Stomach (tissue), 9 donors: ENCODE data around the gene AGER. TPM values are rescaled to one million over a fixed set of nuclear protein-coding genes. Genes with fewer than 3 reads are reported as not detected.
A peak's percentile ranks its signal among the peaks of the same experiment; 100 is the strongest.

ENCODE experiments used
- DNase-seq, 2 donors: peaks; one replicate each; pipeline versions ENCODE4 v3.0.0 to v3.0.0-alpha.2; 2013 to 2019
- H3K27ac ChIP-seq, 5 donors: fragments of 200-600 bp in 4 of 5; sonication (generic) in 4 of 5; one replicate each; pipeline ENCODE4 v1.5.1; 2013 to 2019; ENCODE audit warnings: mild to moderate bottlenecking in 1 of 5, moderate library complexity in 1 of 5
- H3K27me3 ChIP-seq, 3 donors: fragments of 200-600 bp; sonication (generic); one replicate each; pipeline ENCODE4 v1.5.1; 2017 to 2019; ENCODE audit warnings: mixed run types in 1 of 3
- H3K36me3 ChIP-seq, 4 donors: fragments of 200-600 bp; sonication (generic); 1 replicate in 3 of 4; 2 replicates in 1 of 4; pipeline ENCODE4 v1.5.1; 2016 to 2019
- H3K4me1 ChIP-seq, 4 donors: fragments of 200-600 bp; sonication (generic); one replicate each; pipeline ENCODE4 v1.5.1; 2016 to 2019
- H3K4me3 ChIP-seq, 4 donors: fragments of 200-600 bp; sonication (generic) in 3 of 4; one replicate each; pipeline ENCODE4 v1.5.1; 2016 to 2019; ENCODE audit warnings: mild to moderate bottlenecking in 1 of 4
- H3K9me3 ChIP-seq, 4 donors: fragments of 200-600 bp; sonication (generic); one replicate each; pipeline ENCODE4 v1.5.1; 2016 to 2019
- CTCF ChIP-seq, 7 experiments: fragments of 450-650 bp in 4 of 7; fragments of 200-600 bp in 3 of 7; sonication (generic) in 3 of 7; IDR thresholded peaks; one replicate each; pipeline ENCODE4 v1.5.1; 2016 to 2019; ENCODE audit warnings: antibody characterized with exemption in 7 of 7, control low read depth in 2 of 7, mild to moderate bottlenecking in 1 of 7
- EP300 ChIP-seq: sonication (generic); formaldehyde crosslinking; IDR thresholded peaks from one replicate; pipeline ENCODE4 v1.6.1; 2017; ENCODE audit warnings: antibody characterized with exemption
- POLR2A ChIP-seq, 4 donors: fragments of 450-650 bp; IDR thresholded peaks; one replicate each; pipeline ENCODE4 v1.6.1; 2016; ENCODE audit warnings: antibody characterized with exemption in 4 of 4, control low read depth in 2 of 4, mild to moderate bottlenecking in 1 of 4, moderate library complexity in 1 of 4
- POLR2AphosphoS5 ChIP-seq, 3 donors: sonication (generic); formaldehyde crosslinking; IDR thresholded peaks; one replicate each; pipeline ENCODE4 v1.6.1; 2016; ENCODE audit warnings: antibody characterized with exemption in 3 of 3
- WGBS, 5 donors: extraction: QIAGEN DNeasy Blood & Tissue Kit in 3 of 5; methylation state at CpG; one replicate each; pipeline versions ENCODE4 v1.1.5 to v1.1.7; 2013 to 2018; 5-methylcytosine and 5-hydroxymethylcytosine counted together
- intact Hi-C: fragments of 100-400 bp; cut with DNase I; formaldehyde crosslinking; loops from one replicate; pipeline ENCODE4 v1.15.1; 2023; ENCODE audit warnings: low total_unique reads
- polyA plus RNA-seq, 3 donors: library from polyadenylated mRNA; stranded (reverse); fragments of 200-250 nt; gene quantifications; one replicate each; pipeline ENCODE4 v1.2.3, GENCODE V29; 2013
- total RNA-seq, 5 donors: library from RNA; depleted of rRNA; stranded (reverse); fragments of >200 nt; gene quantifications; one replicate each; pipeline versions ENCODE4 v1.1.0 to v1.2.3, GENCODE V29; 2014 to 2016
- donor health status: healthy with polysubstance abuse.
- donor health status: Bipolar disorder and iron deficiency.
- donor health status: healthy.

Gene AGER
- total and polyA plus RNA-seq, 8 donors: 0.87 to 35.6 (median 14.9) TPM

GRCh38 chr6:32175711-32176475, 8.2 kb downstream of the AGER start, which contains the start of gene AGPAT1:
Gene AGPAT1, minus strand, starts transcription at chr6:32176084. Its CDS starts 4,588 bp downstream, at chr6:32171496.
- DNase-seq: peak; percentile 98 to 99
- WGBS, 5 donors: 0 to 1% (median 0%) methylated on average over 24 to 27 of the region's 27 CpGs
- Histone ChIP-seq H3K36me3 (peaks cover 15 to 18% (median 17%) of the 10 kb centered on the region in 4 donors), H3K27me3 (no peaks in the 10 kb centered on the region), H3K27ac (peak within 1 kb of the TSS; percentile 91 to 100 (median 92)), H3K9me3 (no peaks in the 10 kb centered on the region), H3K4me3 (peak within 1 kb of the TSS; percentile 86 to 98 (median 88)), H3K4me1 (peaks cover 47 to 74% (median 59%) of the 10 kb centered on the region in 4 donors)
- intact Hi-C loops: no loop called here
- TF ChIP-seq POLR2AphosphoS5 (IDR thresholded peaks at IDR 0.05): peak; percentile 46 to 76 (median 47)
- TF ChIP-seq EP300: no peak
- peak in 1 of 4 donors; percentile 27 for TF ChIP-seq POLR2A (IDR thresholded peaks at IDR 0.05)
- TF ChIP-seq CTCF (IDR thresholded peaks at IDR 0.05): no peak

GRCh38 chr6:32175322-32175710, 8.7 kb downstream of the AGER start:
- no peaks in the 10 kb centered on the region for H3K9me3 ChIP-seq
- WGBS, 5 donors: 5 to 19% (median 12%) methylated on average over 2 of the region's 2 CpGs
- peak overlapping the region; percentile 91 to 100 (median 92) for H3K27ac ChIP-seq
- DNase-seq: no peak
- H3K27me3 ChIP-seq: no peaks in the 10 kb centered on the region
- no peak for TF ChIP-seq POLR2AphosphoS5 (IDR thresholded peaks at IDR 0.05)
- TF ChIP-seq CTCF (IDR thresholded peaks at IDR 0.05): no peak
- no peak for TF ChIP-seq EP300
- no peak for TF ChIP-seq POLR2A (IDR thresholded peaks at IDR 0.05)
- peaks cover 16 to 18% (median 17%) of the 10 kb centered on the region in 4 donors for H3K36me3 ChIP-seq
- H3K4me1 ChIP-seq: peaks cover 47 to 71% (median 56%) of the 10 kb centered on the region in 4 donors
- H3K4me3 ChIP-seq: peak overlapping the region; percentile 86 to 98 (median 88)
- intact Hi-C loops: no loop called here

- H3K4me1 ChIP-seq: peaks cover 47 to 71% (median 55%) of the 10 kb centered on the region in 4 donors
- no peaks in the 10 kb centered on the region for H3K27me3 ChIP-seq
- H3K27ac ChIP-seq: peak overlapping the region in 1 of 5 donors; percentile 100
- intact Hi-C loops: no loop called here
- 76 to 94% (median 86%) methylated on average over 1 of the region's 1 CpG for WGBS, 5 donors
- no peak overlapping the region for H3K4me3 ChIP-seq
- no peaks in the 10 kb centered on the region for H3K9me3 ChIP-seq
- H3K36me3 ChIP-seq: peaks cover 18 to 20% (median 19%) of the 10 kb centered on the region in 4 donors
- TF ChIP-seq CTCF (IDR thresholded peaks at IDR 0.05) (no peak), POLR2AphosphoS5 (IDR thresholded peaks at IDR 0.05) (no peak), POLR2A (IDR thresholded peaks at IDR 0.05) (no peak), EP300 (no peak)
- DNase-seq: no peak
Measured at GRCh38 chr6:32174416-32174815, 9.6 kb downstream of the AGER start.

- Histone ChIP-seq H3K36me3 (peaks cover 29 to 32% (median 30%) of the 10 kb centered on the region in 4 donors), H3K27ac (peak overlapping the region in 3 of 5 donors; percentile 11 to 19 (median 15)), H3K9me3 (no peaks in the 10 kb centered on the region), H3K4me3 (no peak overlapping the region), H3K4me1 (peaks cover 52 to 73% (median 60%) of the 10 kb centered on the region in 4 donors), H3K27me3 (no peaks in the 10 kb centered on the region)
- DNase-seq: no peak
- 72 to 79% (median 75%) methylated on average over 4 of the region's 4 CpGs for whole genome bisulfite sequencing, 5 donors
- intact Hi-C loops: no loop called here
- TF ChIP-seq POLR2AphosphoS5 (IDR thresholded peaks at IDR 0.05): no peak
- no peak for TF ChIP-seq EP300
- no peak for TF ChIP-seq POLR2A (IDR thresholded peaks at IDR 0.05)
- no peak for TF ChIP-seq CTCF (IDR thresholded peaks at IDR 0.05)
Measured at GRCh38 chr6:32173051-32173727, 10.9 kb downstream of the AGER start.
